Neural progenitor cell (in vitro differentiated cells): ENCODE results near the gene RAB31. TPM values are rescaled to one million over a fixed set of nuclear protein-coding genes. Genes with fewer than 3 reads are reported as not detected.

ENCODE experiments used
- DNase-seq: peaks from one replicate; pipeline ENCODE4 v3.0.0-alpha.2; 2016; ENCODE audit warnings: low spot score
- H2AFZ ChIP-seq: fragments of 200-600 bp; sonication (generic); replicated peaks from 2 replicates; pipeline ENCODE4 v1.6.1; 2016; ENCODE audit warnings: antibody characterized with exemption
- H3F3A ChIP-seq: fragments of 200-600 bp; sonication (generic); 2 replicates; pipeline ENCODE4 v1.6.1; 2016; ENCODE audit warnings: antibody characterized with exemption, low read depth
- H3K27ac ChIP-seq: fragments of 200-600 bp; sonication (generic); 2 replicates; pipeline ENCODE4 v1.5.1; 2016; ENCODE audit warnings: mild to moderate bottlenecking
- H3K27me3 ChIP-seq: fragments of 200-600 bp; sonication (generic); 2 replicates; pipeline ENCODE4 v1.6.1; 2016; ENCODE audit warnings: mild to moderate bottlenecking, moderate library complexity
- H3K36me3 ChIP-seq: fragments of 200-600 bp; sonication (generic); 2 replicates; pipeline ENCODE4 v1.5.1; 2016
- H3K4me1 ChIP-seq: fragments of 200-600 bp; sonication (generic); 2 replicates; pipeline ENCODE4 v1.6.1; 2016; ENCODE audit warnings: mixed run types
- H3K4me2 ChIP-seq: fragments of 200-600 bp; sonication (generic); 2 replicates; pipeline ENCODE4 v1.6.1; 2016
- H3K4me3 ChIP-seq: fragments of 200-600 bp; sonication (generic); 2 replicates; pipeline ENCODE4 v1.5.1; 2016
- H3K79me2 ChIP-seq: fragments of 200-600 bp; sonication (generic); 2 replicates; pipeline ENCODE4 v1.6.1; 2016; ENCODE audit warnings: low read depth
- H3K9ac ChIP-seq: fragments of 200-600 bp; sonication (generic); 2 replicates; pipeline ENCODE4 v1.6.1; 2016
- H3K9me3 ChIP-seq: fragments of 200-600 bp; sonication (generic); 2 replicates; pipeline ENCODE4 v1.5.1; 2016; ENCODE audit warnings: low read depth
- H4K20me1 ChIP-seq: fragments of 200-600 bp; sonication (generic); 2 replicates; pipeline ENCODE4 v1.6.1; 2016; ENCODE audit warnings: low read depth
- H3K27ac Mint-ChIP-seq: 3 replicates; pipeline ENCODE4 v1.8.0; 2021; ENCODE audit warnings: mixed read lengths
- H3K27me3 Mint-ChIP-seq: 2 replicates; pipeline ENCODE4 v1.8.0; 2022; ENCODE audit warnings: low read depth, mild to moderate bottlenecking, inconsistent platforms, moderate library complexity, mixed read lengths; ENCODE audit not compliant: insufficient read depth
- H3K36me3 Mint-ChIP-seq: 3 replicates; pipeline ENCODE4 v1.8.0; 2021; ENCODE audit warnings: mixed read lengths
- H3K4me1 Mint-ChIP-seq: 3 replicates; pipeline ENCODE4 v1.8.0; 2021; ENCODE audit warnings: mixed read lengths
- H3K4me3 Mint-ChIP-seq: 3 replicates; pipeline ENCODE4 v1.8.0; 2021; ENCODE audit warnings: mild to moderate bottlenecking, moderate library complexity, mixed read lengths
- H3K9me3 Mint-ChIP-seq: 3 replicates; pipeline ENCODE4 v1.8.0; 2020; ENCODE audit warnings: mixed read lengths
- EZH2 ChIP-seq: fragments of 200-600 bp; sonication (generic); IDR thresholded peaks from 2 replicates; pipeline ENCODE4 v1.6.1; 2017; ENCODE audit warnings: antibody characterized with exemption, mild to moderate bottlenecking, moderate library complexity
- EZH2phosphoT487 ChIP-seq: fragments of 200-600 bp; sonication (generic); IDR thresholded peaks from 2 replicates; pipeline ENCODE4 v1.6.1; 2017; ENCODE audit warnings: antibody characterized with exemption
- total RNA-seq: library from RNA; depleted of rRNA; stranded (reverse); fragments of >200 nt; gene quantifications from 2 replicates; pipeline ENCODE4 v1.2.3, GENCODE V29; 2015; ENCODE audit warnings: low replicate concordance
- TF ChIP-seq, protein P1 (sequence below): fragments of 200-600 bp; sonication (generic); IDR thresholded peaks from 2 replicates; pipeline ENCODE4 v1.5.1; 2017; ENCODE audit warnings: antibody characterized with exemption, mild to moderate bottlenecking

RAB31 gene
- total RNA-seq, 1 donor from 2014 or later = 5.0 TPM

DNA sequence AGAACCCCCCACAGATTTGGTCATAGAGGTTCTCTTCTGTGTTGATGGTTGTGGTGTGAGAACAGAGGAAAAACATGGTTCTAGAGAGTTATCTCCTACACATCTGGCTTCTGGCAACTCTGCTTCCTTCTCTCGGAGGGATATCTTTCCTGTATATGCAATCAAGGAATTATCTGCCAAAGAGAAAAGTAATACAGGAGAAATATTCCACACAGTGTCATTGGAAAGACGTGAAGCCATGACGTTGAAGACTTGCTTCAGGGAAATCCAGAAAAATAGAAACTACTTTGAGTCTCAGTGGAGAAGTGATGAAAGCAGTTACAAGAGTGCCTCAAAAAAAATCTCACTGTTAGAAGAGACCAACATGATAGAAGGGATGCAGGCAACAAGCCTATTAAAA lies 78.5 kb downstream of the RAB31 start:
- Mint-ChIP-seq H3K27ac (no peak overlapping the region), H3K4me1 (peaks cover 2% of the 10 kb centered on the region), H3K36me3 (peaks cover 4% of the 10 kb centered on the region), H3K27me3 (no peaks in the 10 kb centered on the region), H3K9me3 (no peaks in the 10 kb centered on the region), H3K4me3 (no peak overlapping the region)
- no peak overlapping the region for H2AFZ ChIP-seq
- no peaks in the 10 kb centered on the region for H3K27me3 ChIP-seq
- H3F3A ChIP-seq = no peaks in the 10 kb centered on the region
- no peak overlapping the region for H3K4me3 ChIP-seq
- H3K27ac ChIP-seq = no peak overlapping the region
- H3K36me3 ChIP-seq = no peaks in the 10 kb centered on the region
- no peaks in the 10 kb centered on the region for H3K4me1 ChIP-seq
- no peak for DNase-seq
- TF ChIP-seq EZH2phosphoT487 (no peak), EZH2 (no peak)
- TF ChIP-seq, protein P1, sequence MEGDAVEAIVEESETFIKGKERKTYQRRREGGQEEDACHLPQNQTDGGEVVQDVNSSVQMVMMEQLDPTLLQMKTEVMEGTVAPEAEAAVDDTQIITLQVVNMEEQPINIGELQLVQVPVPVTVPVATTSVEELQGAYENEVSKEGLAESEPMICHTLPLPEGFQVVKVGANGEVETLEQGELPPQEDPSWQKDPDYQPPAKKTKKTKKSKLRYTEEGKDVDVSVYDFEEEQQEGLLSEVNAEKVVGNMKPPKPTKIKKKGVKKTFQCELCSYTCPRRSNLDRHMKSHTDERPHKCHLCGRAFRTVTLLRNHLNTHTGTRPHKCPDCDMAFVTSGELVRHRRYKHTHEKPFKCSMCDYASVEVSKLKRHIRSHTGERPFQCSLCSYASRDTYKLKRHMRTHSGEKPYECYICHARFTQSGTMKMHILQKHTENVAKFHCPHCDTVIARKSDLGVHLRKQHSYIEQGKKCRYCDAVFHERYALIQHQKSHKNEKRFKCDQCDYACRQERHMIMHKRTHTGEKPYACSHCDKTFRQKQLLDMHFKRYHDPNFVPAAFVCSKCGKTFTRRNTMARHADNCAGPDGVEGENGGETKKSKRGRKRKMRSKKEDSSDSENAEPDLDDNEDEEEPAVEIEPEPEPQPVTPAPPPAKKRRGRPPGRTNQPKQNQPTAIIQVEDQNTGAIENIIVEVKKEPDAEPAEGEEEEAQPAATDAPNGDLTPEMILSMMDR = no peak
- no peaks in the 10 kb centered on the region for H3K9me3 ChIP-seq
- H3K4me2 ChIP-seq = no peak overlapping the region
- no peak overlapping the region for H3K9ac ChIP-seq
- H3K79me2 ChIP-seq = no peaks in the 10 kb centered on the region
- no peaks in the 10 kb centered on the region for H4K20me1 ChIP-seq

DNA sequence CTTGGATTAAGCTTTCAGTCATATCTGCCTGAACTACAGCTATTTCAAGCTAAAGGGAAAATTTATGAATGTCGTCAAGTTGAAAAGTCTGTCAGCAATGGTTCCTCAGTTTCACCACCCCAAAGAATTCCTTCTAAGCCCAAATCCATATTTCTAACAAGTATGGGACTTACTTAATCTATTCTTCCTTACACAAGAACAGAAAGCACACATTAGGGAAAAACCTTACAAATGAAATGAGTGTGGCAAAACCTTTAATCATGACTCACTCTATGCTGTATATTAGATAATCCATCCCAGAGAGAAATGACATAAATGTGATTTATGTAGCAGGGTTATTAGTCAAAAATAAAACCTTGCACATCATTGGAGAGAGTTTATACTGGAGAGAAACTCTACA lies 78.9 kb downstream of the RAB31 start:
- H3K79me2 ChIP-seq = no peaks in the 10 kb centered on the region
- H3K9ac ChIP-seq = no peak overlapping the region
- H3K4me2 ChIP-seq = no peak overlapping the region
- no peaks in the 10 kb centered on the region for H3K27me3 ChIP-seq
- Mint-ChIP-seq H3K4me1 (peaks cover 2% of the 10 kb centered on the region), H3K36me3 (peaks cover 4% of the 10 kb centered on the region), H3K27me3 (no peaks in the 10 kb centered on the region), H3K9me3 (no peaks in the 10 kb centered on the region), H3K27ac (no peak overlapping the region), H3K4me3 (no peak overlapping the region)
- no peak overlapping the region for H2AFZ ChIP-seq
- no peak overlapping the region for H3K27ac ChIP-seq
- no peak overlapping the region for H3K4me3 ChIP-seq
- TF ChIP-seq, protein P1 = no peak
- TF ChIP-seq EZH2 (no peak), EZH2phosphoT487 (no peak)
- no peaks in the 10 kb centered on the region for H3K4me1 ChIP-seq
- H4K20me1 ChIP-seq = no peaks in the 10 kb centered on the region
- H3K9me3 ChIP-seq = no peaks in the 10 kb centered on the region
- no peak for DNase-seq
- no peaks in the 10 kb centered on the region for H3K36me3 ChIP-seq
- no peaks in the 10 kb centered on the region for H3F3A ChIP-seq

DNA sequence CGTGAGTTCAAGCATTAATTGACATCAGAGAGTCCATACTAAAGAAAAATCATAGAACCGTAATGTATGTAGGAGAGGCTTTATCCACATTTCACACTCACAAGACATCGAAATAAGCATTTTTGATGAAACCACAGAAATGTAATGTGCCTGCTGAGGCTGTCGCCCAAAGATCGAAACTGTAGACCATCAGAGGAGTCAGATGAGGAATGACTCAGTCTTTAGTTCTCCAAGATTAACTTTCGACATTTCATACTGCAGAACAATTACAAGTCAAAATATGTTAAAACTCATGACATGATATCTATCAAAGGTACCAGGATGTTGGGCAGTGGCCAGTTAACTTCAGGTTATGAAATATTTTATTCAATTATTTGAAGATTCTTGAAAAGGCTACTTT lies 79.6 kb downstream of the RAB31 start:
- Mint-ChIP-seq H3K4me1 (no peaks in the 10 kb centered on the region), H3K36me3 (peaks cover 5% of the 10 kb centered on the region), H3K27ac (no peak overlapping the region), H3K27me3 (no peaks in the 10 kb centered on the region), H3K9me3 (no peaks in the 10 kb centered on the region), H3K4me3 (no peak overlapping the region)
- Histone ChIP-seq H3K9me3 (no peaks in the 10 kb centered on the region), H3K27ac (no peak overlapping the region), H3K4me2 (no peak overlapping the region), H3K79me2 (no peaks in the 10 kb centered on the region), H3K4me1 (no peaks in the 10 kb centered on the region), H3K36me3 (no peaks in the 10 kb centered on the region), H2AFZ (no peak overlapping the region), H3F3A (no peaks in the 10 kb centered on the region), H3K4me3 (no peak overlapping the region), H3K9ac (no peak overlapping the region), H3K27me3 (no peaks in the 10 kb centered on the region), H4K20me1 (no peaks in the 10 kb centered on the region)
- no peak for DNase-seq
- TF ChIP-seq, protein P1 = no peak
- TF ChIP-seq EZH2 = no peak
- no peak for TF ChIP-seq EZH2phosphoT487

DNA sequence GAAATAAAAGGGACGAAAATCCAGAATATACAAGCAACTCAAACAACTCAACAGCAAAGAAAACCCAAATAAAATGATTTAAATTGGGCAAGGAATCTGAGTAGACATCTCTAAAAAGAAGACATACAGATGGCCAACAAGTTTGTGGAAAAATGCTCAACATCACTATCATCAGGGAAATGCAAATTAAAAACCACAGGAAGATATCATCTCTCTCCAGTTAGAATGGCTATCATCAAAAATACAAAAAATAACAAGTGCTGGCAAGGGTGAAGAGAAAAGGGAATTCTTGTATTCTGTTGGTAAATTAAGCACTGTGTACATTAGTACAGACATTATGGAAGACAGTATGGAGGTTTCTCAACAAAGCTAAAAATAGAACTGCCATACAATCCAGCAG lies 80.0 kb downstream of the RAB31 start:
- H3K79me2 ChIP-seq = no peaks in the 10 kb centered on the region
- no peak overlapping the region for H3K9ac ChIP-seq
- H3K36me3 Mint-ChIP-seq = peaks cover 6% of the 10 kb centered on the region
- no peaks in the 10 kb centered on the region for H3F3A ChIP-seq
- no peak overlapping the region for H3K4me2 ChIP-seq
- no peak for DNase-seq
- TF ChIP-seq EZH2phosphoT487 (no peak), EZH2 (no peak)
- TF ChIP-seq, protein P1 = no peak
- no peak overlapping the region for H3K4me3 Mint-ChIP-seq
- H3K4me3 ChIP-seq = no peak overlapping the region
- no peaks in the 10 kb centered on the region for H3K27me3 ChIP-seq
- H3K4me1 Mint-ChIP-seq = no peaks in the 10 kb centered on the region
- H3K27ac Mint-ChIP-seq = no peak overlapping the region
- no peaks in the 10 kb centered on the region for H3K9me3 ChIP-seq
- H4K20me1 ChIP-seq = no peaks in the 10 kb centered on the region
- no peaks in the 10 kb centered on the region for H3K9me3 Mint-ChIP-seq
- H3K27ac ChIP-seq = no peak overlapping the region
- H3K36me3 ChIP-seq = no peaks in the 10 kb centered on the region
- H3K27me3 Mint-ChIP-seq = no peaks in the 10 kb centered on the region
- no peaks in the 10 kb centered on the region for H3K4me1 ChIP-seq
- no peak overlapping the region for H2AFZ ChIP-seq
